ENCODE data around the gene PLCD1.

GRCh38 chr3:37973246-37974054, 56.0 kb downstream of the PLCD1 start:
- TF ChIP-seq POLR2A (IDR thresholded peaks at IDR 0.05) (no peak), CTCF (IDR thresholded peaks at IDR 0.05) (no peak), POLR2AphosphoS5 (IDR thresholded peaks at IDR 0.05) (no peak)
